Stimulated activated CD4-positive, alpha-beta T cell treated with anti-CD3 and anti-CD28 coated beads, TNF-alpha, amount 100 ng/mL, for 24 hours (primary cell): ENCODE results near the gene NOL3.
"Not testable (repeated sequence)": the region's sequence is repeated elsewhere in the genome, so short reads cannot be mapped to it uniquely, and the experiment has no call there.

Source experiments
- DNase-seq, 3 experiments: peaks; one replicate each; pipeline ENCODE4 v3.0.0-alpha.2; 2020; ENCODE audit warnings: low read depth in 3 of 3

The NOL3 gene

DNA sequence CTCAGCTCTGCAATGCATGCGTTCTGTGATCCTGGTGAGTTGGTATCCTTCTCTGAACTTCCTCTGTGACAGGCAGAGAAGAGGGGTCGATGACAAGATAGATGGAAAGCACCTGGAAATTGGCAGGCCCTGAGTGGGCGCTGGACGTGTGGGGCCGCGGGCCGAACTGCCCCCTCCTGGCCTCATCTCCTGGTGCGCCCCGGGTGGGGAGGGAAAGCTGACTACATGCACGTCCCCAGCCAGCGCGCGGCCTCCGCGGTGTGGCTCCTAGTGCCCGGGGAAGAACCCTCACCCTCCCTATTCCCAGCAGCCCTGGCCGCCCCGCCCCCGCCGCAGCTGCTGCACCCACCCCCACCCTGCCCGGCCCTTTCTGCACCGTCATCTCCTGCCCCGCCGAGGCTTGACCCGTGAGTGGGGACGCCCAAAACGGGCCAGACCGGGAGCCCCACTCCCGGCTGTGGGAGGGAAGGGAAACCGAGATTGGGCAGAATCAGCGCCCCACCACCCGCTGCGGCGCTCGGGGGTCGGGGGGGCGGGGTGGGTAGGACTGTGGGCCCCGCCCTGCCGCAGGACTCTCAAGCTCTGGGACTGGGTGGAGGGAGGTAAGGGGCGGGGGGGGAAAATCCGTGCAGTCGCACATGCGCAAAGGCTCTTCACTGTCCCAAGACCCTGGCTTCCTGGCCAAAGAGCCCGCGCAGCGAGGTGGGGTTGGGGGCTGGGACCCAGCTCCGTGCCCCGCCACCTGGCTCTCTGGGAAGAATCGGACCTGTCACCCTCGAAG is at the start of gene NOL3:
Gene NOL3 (plus strand): TSS at position 371 of the 781 bp plus-strand sequence.
- peak in 1 of 3 experiments; percentile 70 for DNase-seq

DNA sequence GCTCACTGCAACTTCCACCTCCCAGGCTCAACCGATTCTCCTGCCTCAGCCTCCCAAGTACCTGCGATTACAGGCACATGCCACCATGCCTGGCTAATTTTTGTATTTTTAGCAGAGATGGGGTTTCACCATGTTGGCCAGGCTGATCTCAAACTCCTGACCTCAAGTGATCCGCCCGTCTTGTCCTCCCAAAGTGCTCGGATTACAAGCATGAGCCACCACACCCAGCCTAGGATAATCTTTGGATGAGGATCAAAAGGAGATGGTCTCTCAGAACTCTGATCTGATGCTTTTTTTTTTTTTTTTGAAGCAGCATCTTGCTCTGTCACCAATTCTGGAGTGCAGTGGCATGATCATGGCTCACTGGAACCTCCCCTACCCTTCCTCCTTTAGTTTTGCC is 47.5 kb upstream of the NOL3 start:
- not testable (repeated sequence) for DNase-seq

DNA sequence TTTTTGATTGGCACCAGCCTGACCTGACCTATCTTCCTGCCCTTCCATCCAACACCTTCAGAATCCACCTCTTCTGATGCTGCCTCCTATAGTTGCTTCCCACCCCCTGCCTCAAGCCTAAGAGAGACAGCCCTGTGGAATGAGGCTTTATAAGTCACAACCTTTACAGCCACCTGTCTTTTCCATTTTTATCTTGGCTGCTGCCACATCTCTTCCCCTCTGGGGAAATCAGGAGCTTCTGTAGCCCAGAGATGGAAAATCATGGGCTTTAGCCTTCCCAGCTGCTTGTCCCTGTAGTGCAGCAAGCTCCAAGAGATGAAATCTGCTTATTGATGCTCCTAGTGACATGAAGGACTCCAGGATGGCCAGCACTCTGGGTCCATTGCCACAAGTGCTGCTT is 41.9 kb upstream of the NOL3 start:
- no peak for DNase-seq

DNA sequence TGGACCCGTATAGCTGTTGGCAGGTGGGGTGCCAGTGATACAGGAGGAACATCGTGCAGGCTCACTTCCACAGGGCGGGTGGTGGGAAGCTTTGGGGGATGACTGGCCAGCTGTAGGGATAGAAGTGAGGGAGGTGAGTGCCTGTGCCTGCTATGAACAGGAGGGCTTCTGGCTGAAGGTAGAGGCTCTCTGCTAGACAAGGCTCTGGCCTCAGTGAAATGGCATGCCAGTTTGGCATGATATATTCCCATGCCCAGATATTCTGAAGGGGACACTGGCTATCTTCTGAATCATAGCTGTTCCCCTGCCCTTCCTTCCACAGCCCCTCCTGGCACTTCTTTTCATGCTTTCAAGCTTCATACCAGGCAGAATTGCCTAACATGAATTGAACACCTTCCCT is 41.5 kb upstream of the NOL3 start:
- DNase-seq: no peak

DNA sequence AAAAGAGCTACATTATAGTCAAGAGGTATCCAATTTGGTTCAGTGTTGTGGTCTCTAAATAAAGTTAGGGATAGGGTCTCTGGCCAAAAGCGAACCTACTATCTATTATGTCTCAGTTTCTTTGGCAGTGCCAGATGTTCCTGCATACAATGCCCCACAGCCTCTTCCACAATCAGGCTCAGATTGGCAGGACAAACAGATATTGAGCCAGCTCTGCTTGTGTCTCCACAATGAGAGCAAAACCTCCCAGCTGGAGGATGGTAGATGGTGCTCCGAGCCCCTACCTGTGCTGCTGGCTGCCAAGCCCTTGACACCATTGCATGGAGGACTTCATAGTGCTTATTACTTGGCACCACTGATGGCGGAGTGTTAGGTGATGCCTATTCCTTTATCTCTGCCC is 40.9 kb upstream of the NOL3 start:
- no peak for DNase-seq

DNA sequence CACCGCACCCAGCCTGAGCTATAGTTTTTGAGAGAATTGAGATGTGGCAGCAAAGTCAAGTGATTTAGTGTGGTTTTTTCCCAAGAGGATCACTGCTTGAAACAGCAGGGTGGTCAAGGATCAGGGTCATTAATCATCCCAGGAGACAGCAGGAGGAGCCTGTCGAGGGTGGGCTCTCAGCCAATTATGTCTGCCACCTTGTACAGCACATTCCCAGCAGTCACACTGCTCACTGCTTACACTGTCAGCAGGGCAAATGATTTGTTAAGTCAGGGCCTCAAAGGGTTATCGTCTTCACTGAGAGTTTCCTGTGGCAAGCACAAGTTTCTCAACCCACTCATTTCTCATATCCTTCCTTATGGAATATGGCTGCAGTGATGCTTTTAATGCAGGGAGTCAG is 32.7 kb upstream of the NOL3 start:
- DNase-seq: no peak

DNA sequence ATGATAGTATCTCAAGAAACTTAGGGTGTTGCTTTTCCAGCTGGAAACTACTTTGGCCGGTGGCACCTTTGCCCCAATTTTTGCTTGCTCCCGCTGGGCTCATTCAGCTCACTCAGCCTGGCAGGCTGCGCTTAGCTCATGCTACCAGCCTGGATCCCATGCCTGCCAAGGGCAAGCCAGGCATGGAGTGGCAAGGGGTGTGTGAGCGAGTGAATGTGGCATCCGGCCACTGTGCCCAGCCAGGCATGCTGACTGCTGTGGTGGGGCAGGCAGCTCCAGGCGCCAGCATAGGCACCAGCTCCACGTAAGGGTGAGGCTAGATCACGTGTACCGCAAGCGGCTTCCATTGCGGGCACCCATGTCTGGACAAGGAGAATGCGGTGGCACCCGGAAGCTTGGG is 28.9 kb upstream of the NOL3 start:
- no peak for DNase-seq

DNA sequence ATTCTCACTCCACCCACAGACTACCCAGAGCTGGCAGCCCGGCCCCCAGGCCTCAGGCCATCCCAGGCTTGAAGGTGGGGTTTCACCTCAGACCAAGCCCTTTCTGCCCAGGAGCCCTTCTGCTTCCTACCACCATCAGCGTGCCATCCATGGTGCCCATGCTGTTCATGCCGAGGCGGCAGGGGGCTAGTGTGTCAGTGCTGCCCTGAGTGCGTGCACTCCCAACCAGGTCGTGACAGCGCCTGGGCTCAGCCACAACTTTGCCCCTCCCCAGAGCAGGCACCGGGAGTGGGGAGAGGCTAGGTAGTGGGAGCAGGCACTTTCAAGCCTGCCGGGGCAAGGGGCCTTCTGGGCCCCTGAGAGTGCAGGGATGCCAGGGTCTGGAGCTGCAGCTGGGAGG is 28.0 kb upstream of the NOL3 start:
- DNase-seq: no peak

DNA sequence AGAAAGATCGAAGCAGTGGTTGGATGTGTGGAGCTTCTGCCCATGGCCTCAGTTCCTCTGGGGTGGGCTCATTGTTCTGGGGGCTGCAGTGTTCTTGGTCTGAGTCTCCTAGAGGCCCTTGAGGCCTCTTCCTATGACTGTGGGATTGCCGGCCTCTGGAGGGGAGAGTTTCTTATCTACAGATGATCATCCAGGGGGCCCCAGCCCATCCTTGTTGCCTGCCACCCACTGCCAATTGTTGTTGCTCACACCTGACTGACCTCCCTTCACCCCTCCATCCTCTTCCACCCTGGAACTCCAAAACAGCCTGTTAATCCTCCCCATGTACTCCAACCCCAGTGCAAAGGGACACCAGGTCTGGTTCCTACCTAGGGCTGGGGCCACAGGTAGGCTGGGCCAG is 25.4 kb upstream of the NOL3 start:
- no peak for DNase-seq

DNA sequence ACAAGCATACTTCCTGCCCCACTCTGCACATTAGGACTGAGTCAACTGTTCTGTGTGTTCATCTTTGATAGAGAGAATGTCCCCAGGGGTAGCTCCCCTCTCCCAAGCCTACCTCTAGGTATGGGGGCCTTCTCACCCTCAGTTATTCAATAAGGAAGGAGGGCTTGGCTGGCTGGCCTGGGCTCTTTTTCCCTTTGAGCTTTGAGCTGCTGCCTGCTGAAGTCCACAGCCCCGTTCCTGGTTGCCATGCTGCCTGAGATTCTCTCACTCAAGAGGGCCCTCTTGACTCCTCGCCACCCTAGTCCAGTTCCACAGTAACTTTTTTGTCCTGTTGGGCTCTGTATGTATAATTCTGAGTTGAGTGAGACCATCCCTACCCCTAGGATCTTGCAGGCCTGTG is 24.6 kb upstream of the NOL3 start:
- DNase-seq: no peak

DNA sequence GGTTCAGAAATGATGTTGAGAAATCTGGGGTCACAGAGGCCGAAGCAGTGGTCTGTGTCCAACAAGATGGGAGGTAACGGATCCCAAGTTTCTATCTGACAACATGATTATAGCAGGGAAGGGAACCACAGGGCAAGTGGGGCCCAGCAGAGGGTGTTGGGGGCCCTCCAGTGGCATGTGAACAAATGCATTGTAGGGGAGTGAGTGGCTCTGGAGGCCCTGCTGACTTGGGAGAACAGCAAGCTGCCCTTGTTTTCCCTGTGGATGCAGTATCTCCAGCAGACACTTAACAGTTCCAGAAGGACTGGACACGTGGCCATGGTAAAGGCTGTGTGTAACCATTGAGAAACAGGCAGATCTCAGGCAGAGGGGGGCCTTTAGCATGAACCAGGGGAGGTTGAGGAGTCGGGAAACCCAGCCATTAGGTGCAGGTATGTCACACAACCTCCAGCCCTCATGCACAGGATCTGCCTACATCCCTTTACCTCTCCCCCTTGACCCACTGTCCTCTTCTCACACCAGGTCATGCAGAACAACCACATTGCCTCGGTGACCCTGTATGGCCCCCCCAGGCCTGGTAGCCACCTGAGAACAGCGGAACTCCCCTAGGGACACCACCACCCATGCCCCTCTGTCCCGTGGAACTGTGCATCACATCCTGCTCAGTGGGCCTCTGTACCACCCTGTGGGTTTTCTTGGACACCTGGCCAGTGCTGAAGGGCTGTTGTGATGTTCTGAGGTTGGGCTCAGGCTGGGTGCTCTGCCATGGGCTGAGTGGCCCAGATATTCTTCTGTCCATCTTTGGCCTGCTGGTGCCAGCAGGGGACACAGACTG is 23.6 kb upstream of the NOL3 start:
- no peak for DNase-seq

DNA sequence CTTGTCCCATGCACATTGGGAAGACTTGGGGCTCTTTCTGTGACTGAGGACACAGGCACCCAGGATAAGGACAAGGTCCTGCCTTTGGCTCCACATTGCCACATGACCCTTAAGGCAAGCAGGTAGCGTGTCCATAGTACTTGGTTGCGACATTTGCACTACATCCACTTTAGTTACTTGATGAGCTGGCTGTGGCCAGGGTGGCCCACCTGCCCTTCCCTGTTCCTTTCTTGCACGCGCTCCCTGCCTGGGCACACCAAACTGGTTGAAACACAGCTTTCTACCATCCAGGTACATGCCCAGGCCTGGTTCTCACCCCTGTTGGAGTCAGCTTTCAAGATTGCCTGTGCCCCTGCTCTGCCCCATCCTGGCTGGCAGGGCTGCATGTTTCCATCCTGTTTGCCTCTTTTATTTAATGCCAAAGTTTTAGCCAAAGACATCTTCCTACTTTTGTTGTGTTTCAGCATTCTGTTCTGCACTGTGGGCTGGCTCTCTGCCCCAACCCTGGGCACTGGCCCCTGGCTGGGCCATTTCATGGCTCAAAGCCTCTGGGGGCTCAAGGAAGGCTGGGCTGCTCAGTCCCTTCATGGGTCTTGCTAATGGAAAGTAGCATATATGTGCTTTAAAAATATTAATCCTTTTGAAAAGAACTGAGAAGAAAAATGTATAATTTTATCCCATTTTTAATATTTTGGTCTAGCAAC is 22.7 kb upstream of the NOL3 start:
- no peak for DNase-seq

DNA sequence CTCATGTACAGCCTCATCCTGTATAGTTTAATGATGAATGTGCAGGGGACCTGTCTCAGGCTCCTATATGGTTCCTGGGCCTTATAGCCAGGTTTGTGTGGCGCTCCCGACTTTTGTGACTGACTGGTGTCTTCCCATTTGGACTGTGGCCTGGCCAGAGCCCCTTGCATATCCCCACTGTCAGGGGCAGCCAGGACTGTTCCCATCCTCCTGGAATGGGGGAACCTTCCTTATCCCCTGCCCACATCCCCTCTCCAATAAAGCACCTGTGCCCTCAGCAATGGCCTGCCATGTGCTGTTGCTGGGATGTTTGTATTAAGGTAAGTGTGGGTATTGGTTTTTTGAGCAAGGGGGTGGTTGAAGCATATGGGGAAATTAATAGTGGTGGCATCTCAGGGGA is 22.1 kb upstream of the NOL3 start:
- no peak for DNase-seq

DNA sequence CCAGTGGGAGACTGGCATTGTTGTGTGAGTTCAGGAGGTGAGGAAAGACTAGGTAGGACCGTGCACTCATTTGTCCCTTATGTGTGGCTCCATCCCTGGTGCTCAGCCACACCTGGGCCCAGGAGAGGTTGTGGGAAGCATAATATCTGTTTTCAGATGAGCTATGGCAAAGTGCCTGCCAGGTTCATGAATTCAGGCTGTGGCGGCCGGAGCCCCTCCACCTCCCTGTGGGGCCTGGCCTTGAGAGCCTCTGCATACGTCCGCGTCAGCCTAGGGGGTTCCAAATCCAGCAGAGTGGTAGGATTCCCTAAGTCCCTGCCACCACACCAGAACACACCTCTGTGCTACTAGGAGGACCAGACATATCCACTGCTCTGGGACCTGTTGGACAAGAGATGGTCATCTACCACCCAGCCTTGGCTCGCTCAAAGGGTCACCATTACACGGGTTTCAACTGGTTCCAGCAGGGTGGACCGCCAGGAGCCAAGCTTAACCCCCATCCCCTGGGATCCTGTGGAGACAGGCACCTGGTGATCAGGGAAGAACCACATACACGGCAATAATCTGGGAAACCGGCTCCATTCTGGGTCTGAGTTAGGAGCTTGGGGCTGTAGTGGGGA is 21.6 kb upstream of the NOL3 start:
- DNase-seq: no peak

DNA sequence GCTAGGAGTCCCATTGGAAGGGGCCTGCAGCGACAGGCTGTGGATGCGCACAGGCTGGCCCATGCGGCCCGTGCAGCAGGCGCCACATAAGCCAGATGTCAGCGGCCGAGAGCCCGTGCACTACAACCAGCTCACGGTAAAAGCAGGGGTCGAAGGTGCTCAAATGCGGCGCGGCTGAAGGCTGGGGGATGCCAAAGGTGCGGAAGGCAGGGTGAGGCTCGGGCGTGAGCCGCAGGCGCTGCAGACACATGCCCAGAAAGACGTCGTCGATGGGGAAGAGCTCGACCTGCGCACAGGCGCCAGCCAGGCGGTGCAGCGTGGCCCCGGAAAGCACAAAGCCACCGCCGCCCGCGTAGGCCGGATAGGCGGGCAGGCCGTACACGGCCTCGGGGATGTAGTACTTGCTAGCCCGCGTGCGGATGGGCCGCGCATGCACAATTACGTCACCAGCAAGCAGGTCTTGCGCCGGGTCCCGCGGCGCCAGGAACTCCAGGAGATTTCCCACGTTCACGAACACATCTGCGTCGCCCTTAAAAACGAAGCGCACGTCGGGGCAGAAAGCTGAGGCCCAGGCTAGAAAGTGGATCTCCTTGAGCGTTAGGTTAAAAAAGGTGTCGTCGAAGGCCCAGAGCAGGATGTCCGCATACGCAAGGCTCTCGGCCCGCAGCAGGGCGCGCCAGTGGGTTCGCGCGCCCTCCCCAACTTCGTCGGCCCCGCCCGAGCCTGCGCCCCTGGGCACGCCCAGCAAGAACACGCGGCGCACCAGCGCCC is 20.9 kb upstream of the NOL3 start:
- no peak for DNase-seq

DNA sequence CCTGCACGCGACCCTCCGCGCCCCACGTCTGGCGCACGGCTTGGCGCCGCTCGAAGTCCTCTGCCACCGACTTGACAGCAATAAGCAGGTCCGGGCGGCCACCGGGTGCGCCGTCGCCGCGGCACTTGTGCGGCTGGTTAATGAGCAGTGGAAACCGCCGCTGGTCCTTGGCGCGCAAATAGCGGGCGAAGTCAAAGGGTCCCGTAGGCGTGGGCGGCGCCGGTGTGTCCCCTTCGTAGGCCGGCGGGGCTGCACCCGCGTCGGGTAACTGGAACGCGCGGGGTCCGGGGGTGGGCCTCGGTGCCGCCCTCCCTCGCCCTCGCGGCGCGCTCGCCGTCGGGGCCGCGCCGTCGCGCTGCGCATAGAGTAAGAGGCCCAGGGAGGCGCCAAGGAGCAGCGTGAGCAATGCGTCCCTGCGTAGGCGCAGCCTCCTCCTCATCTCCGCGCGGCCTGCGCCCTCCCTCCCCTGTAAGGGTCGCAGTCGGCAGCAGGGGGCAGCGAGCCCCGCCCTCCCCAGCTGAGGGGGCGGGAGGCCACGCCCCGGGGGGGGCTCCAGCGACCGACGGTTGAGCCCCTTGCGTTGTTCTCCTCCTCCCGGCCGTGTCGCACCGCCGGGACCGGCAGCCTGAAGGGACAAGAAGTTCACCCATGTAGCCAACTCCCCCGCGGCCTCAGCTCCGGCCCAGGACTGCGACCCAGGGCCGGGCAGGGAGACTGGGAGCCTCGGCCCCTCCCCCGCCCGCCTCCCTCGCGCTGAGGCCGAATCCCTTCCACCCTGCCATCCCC is 20.1 kb upstream of the NOL3 start:
- DNase-seq: peak in 1 of 3 experiments; percentile 54

DNA sequence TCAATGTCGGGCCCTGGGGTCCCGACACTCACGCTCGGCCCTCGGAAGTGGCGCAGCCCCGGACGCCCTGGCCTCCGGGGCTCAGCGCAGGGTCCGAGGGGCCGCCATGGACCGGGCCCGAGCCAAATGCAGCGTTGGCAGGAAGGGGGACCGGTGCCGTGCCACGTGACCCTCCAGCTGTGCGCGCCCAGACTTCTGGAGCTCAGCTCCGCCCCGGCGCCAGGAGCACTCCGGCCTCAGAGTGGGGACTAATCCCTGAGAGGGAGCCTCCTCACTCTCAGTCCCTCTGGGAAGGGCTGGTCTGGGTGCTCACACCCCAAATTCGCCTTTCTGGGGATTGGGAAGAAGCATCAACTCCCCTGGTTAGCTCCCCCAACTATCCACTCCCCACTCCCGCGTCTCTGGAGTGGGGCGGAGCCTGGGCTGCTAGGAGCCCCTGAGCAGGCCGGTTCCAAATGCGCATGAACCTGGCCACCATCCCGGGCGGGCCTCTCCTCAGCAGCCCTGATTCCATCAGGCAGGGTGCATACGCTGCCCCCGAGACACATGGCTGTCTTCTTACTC is 19.4 kb upstream of the NOL3 start, which contains the start of gene B3GNT9:
Gene B3GNT9 (minus strand): TSS at position 166 of the 564 bp plus-strand sequence. CDS start 513 bp downstream, outside the sequence.
- DNase-seq: no peak

DNA sequence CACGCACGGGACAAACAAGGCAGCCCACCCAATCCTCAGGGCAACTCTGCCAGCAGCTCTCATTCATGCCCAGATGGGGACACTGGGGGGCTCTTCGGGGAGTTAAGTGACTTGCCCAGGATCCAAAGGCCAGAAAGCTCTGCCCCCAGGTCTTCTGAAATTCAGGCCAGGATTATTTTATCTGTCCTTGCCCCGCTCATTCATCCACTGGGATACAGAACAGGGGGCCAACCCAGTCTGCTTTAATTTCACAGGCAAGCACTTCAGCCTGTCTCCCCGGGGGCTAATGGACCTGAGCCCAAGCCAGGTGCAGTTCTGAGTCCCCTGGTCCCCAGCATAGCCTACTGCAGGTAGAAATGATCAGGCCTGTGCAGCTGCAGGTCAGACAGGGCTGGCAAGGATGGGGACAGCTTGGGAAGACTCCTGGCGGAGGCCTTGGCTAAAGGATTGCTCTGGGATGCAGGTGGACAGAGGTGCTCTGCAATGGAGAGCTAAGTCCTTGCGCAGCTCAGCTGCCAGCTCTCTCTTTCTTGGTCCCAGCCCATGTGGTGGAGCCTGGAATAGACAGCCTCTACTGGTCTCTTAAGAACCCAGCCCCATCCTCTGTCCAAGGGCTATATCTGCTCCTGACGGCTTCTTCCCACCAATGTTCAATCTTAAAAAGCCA is 18.8 kb upstream of the NOL3 start:
- no peak for DNase-seq

DNA sequence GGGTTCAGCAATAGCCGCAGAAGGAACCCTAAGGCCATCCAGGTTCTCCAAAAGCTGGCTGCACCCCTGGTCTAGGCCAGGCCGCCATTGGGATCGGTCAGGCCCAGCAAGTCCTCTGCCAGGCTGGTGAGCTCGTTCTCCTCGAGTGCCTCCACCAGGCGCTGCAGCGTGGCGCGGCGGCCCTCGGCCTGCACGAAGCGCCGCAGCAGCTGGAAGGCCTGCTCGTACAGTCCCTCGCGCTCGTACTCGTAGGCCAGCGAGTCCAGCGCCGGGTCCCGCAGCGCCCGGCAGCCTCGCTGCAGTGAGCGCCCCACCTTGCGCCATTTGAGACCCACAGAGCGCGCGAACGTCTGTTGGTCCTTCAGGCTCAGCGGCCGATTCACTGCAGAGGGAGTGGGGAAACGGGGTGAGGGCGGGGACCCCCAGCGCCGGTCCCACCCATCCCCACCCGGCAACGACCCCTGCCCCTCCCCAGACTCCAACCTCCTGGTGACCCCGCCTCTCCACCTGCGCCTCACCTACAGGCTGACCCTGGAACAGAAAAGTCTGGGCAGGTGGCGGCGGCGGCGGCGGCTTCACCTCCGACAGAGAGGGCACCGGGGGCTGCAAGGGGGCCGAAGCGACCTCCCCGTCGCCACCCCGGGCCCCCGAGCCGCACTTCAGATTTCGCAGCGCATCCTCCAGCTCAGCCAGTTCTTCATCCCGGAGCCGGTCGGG is 15.6 kb upstream of the NOL3 start:
- DNase-seq: no peak
